ENCODE results near the gene ERICH4. TPM values are rescaled to one million over a fixed set of nuclear protein-coding genes. Genes with fewer than 3 reads are reported as not detected.

ERICH4 gene
- total and polyA plus RNA-seq, 2 of the 13 experiments (the other 11 are each of a cell fraction or from before 2014, with no cell fraction given) = 0.40 to 0.64 TPM

DNA sequence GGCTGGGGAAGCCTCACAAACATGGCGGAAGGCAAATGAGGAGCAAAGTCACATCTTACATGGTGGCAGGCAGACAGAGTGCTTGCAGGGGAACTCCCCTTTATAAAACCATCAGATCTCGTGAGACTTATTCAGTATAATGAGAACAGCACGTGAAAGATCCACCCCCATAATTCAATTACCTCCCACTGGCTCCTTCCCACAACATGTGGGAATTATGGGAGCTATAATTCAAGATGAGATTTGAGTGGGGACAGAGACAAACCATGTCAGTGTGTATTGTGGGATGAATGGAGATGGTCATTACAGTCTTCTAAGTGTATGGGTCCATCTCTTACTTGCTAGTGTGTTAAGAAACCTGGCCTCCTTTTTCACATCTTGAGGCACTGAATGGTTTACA, 40.9 kb upstream of the ERICH4 start:
- intact Hi-C loops (cut with micrococcal nuclease; ENCODE audit: unreplicated experiment) = no loop called here
- no peak for ATAC-seq
- Histone ChIP-seq H3K4me2 (ENCODE audit: low read depth, low read length) (no peak overlapping the region), H3K36me3 (replicated peaks in 1 of 2; ENCODE audit: control insufficient read depth in 1 of 2, insufficient read depth in 2 of 2, low read length in 2 of 2) (no peaks in the 10 kb centered on the region), H3K27ac (ENCODE audit: extremely low read length, insufficient read depth, low read length) (no peak overlapping the region), H3K27me3 (ENCODE audit: control insufficient read depth in 1 of 2, insufficient read depth in 2 of 2, low read length in 2 of 2) (no peaks in the 10 kb centered on the region; a peak in 1 of 5 replicates), H3K4me3 (replicated peaks in 1 of 3; ENCODE audit: insufficient read depth in 1 of 3, low read depth in 2 of 3, low read length in 3 of 3) (no peak overlapping the region), H3K4me1 (ENCODE audit: insufficient read depth, low read length) (peaks cover 9% of the 10 kb centered on the region), H3K9ac (ENCODE audit: insufficient read depth, low read depth, low read length) (no peak overlapping the region), H3K79me2 (ENCODE audit: insufficient read depth, low read length) (peaks cover 17% of the 10 kb centered on the region), H4K20me1 (ENCODE audit: insufficient read depth, low read length) (no peaks in the 10 kb centered on the region), H2AFZ (ENCODE audit: low read length) (no peak overlapping the region), H3K9me3 (ENCODE audit: low read length) (no peaks in the 10 kb centered on the region)
- ChIA-PET POLR2A (no interaction called here), CTCF (ENCODE audit: low intra/inter-chr PET ratio, low total read pairs) (no interaction called here)
- no peak for FAIRE-seq
- 79% methylated on average over 3 of the region's 3 CpGs for WGBS (ENCODE audit: low lambda C conversion rate)
- in situ Hi-C loops (cut with HindIII; ENCODE audit: extremely low pct_ligation_motif_present, low pct_unique_long_range_greater_than_20kb) = no loop called here
- BruUV-seq (replicated peaks) = no TSS peak
- DNase-seq (ENCODE audit: low spot score) = no peak
- TF ChIP-seq, protein P1, sequence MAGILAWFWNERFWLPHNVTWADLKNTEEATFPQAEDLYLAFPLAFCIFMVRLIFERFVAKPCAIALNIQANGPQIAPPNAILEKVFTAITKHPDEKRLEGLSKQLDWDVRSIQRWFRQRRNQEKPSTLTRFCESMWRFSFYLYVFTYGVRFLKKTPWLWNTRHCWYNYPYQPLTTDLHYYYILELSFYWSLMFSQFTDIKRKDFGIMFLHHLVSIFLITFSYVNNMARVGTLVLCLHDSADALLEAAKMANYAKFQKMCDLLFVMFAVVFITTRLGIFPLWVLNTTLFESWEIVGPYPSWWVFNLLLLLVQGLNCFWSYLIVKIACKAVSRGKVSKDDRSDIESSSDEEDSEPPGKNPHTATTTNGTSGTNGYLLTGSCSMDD (CRISPR knock-in tag; IDR thresholded peaks at IDR 0.05) = no peak
- TF ChIP-seq ZNF572 (CRISPR knock-in tag; IDR thresholded peaks at IDR 0.05) (no peak), GATAD2A (CRISPR knock-in tag; IDR thresholded peaks at IDR 0.05) (no peak), KLF6 (CRISPR knock-in tag; IDR thresholded peaks at IDR 0.05) (no peak), ZNF883 (CRISPR knock-in tag; IDR thresholded peaks at IDR 0.05; ENCODE audit: not compliant biosample characterization) (no peak), ZNF503 (CRISPR knock-in tag; IDR thresholded peaks at IDR 0.05) (no peak), SCMH1 (CRISPR knock-in tag; IDR thresholded peaks at IDR 0.05; ENCODE audit: borderline replicate concordance) (no peak), HHEX (CRISPR knock-in tag; IDR thresholded peaks at IDR 0.05) (no peak), ZNF792 (CRISPR knock-in tag; IDR thresholded peaks at IDR 0.05) (no peak), ZNF687 (CRISPR knock-in tag; IDR thresholded peaks at IDR 0.05) (no peak), JUND (CRISPR knock-in tag; IDR thresholded peaks at IDR 0.05) (no peak), DMAP1 (CRISPR knock-in tag; IDR thresholded peaks at IDR 0.05) (no peak), ZNF484 (CRISPR knock-in tag; IDR thresholded peaks at IDR 0.05; ENCODE audit: borderline replicate concordance, low read depth) (no peak)
- TF ChIP-seq, protein P2, sequence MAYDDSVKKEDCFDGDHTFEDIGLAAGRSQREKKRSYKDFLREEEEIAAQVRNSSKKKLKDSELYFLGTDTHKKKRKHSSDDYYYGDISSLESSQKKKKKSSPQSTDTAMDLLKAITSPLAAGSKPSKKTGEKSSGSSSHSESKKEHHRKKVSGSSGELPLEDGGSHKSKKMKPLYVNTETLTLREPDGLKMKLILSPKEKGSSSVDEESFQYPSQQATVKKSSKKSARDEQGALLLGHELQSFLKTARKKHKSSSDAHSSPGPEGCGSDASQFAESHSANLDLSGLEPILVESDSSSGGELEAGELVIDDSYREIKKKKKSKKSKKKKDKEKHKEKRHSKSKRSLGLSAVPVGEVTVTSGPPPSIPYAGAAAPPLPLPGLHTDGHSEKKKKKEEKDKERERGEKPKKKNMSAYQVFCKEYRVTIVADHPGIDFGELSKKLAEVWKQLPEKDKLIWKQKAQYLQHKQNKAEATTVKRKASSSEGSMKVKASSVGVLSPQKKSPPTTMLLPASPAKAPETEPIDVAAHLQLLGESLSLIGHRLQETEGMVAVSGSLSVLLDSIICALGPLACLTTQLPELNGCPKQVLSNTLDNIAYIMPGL (CRISPR knock-in tag; IDR thresholded peaks at IDR 0.05; ENCODE audit: borderline replicate concordance in 1 of 2, low read depth in 1 of 2) = no peak

All from HepG2 (cell line).